ENCODE data around the gene PDE4B.
"Not testable (repeated sequence)": the region's sequence is repeated elsewhere in the genome, so short reads cannot be mapped to it uniquely, and the experiment has no call there.

Gene PDE4B

GRCh38 chr1:66055092-66055491 is 262.4 kb downstream of the PDE4B start:
- no peak for DNase-seq (ENCODE audit: low read depth)

- not testable (repeated sequence) for DNase-seq (ENCODE audit: low read depth)
Observed at GRCh38 chr1:66057448-66057847, 264.8 kb downstream of the PDE4B start.

GRCh38 chr1:66058558-66058957 is 265.9 kb downstream of the PDE4B start:
- DNase-seq (ENCODE audit: low read depth) = no peak

- DNase-seq (ENCODE audit: low read depth) = not testable (repeated sequence)
Observed at GRCh38 chr1:66067219-66067618, 274.5 kb downstream of the PDE4B start.

GRCh38 chr1:66069976-66070876 is 277.5 kb downstream of the PDE4B start:
- no peak for DNase-seq (ENCODE audit: low read depth)

- DNase-seq (ENCODE audit: low read depth) = no peak
Observed at GRCh38 chr1:66073388-66073787, 280.7 kb downstream of the PDE4B start.

GRCh38 chr1:66074147-66074546 is 281.5 kb downstream of the PDE4B start:
- DNase-seq (ENCODE audit: low read depth) = no peak

- DNase-seq (ENCODE audit: low read depth) = no peak
Observed at GRCh38 chr1:66078412-66078811, 285.7 kb downstream of the PDE4B start.

- DNase-seq (ENCODE audit: low read depth) = no peak
Observed at GRCh38 chr1:66083003-66083402, 290.3 kb downstream of the PDE4B start.

- DNase-seq (ENCODE audit: low read depth) = no peak
Observed at GRCh38 chr1:66084442-66084841, 291.7 kb downstream of the PDE4B start.

- DNase-seq (ENCODE audit: low read depth) = no peak
Observed at GRCh38 chr1:66085600-66085999, 292.9 kb downstream of the PDE4B start.

GRCh38 chr1:66088787-66089186 is 296.1 kb downstream of the PDE4B start:
- no peak for DNase-seq (ENCODE audit: low read depth)

GRCh38 chr1:66090859-66091457 is 298.3 kb downstream of the PDE4B start:
- peak; percentile 23 for DNase-seq (ENCODE audit: low read depth)

- DNase-seq (ENCODE audit: low read depth) = no peak
Observed at GRCh38 chr1:66095190-66095589, 302.5 kb downstream of the PDE4B start.

GRCh38 chr1:66100959-66101358 is 308.3 kb downstream of the PDE4B start:
- DNase-seq (ENCODE audit: low read depth) = not testable (repeated sequence)

- not testable (repeated sequence) for DNase-seq (ENCODE audit: low read depth)
Observed at GRCh38 chr1:66104076-66104475, 311.4 kb downstream of the PDE4B start.

GRCh38 chr1:66108624-66109023 is 315.9 kb downstream of the PDE4B start:
- no peak for DNase-seq (ENCODE audit: low read depth)

- no peak for DNase-seq (ENCODE audit: low read depth)
Observed at GRCh38 chr1:66112744-66113400, 320.2 kb downstream of the PDE4B start.

- DNase-seq (ENCODE audit: low read depth) = no peak
Observed at GRCh38 chr1:66119148-66119547, 326.5 kb downstream of the PDE4B start.

GRCh38 chr1:66124670-66125069 is 332.0 kb downstream of the PDE4B start:
- DNase-seq (ENCODE audit: low read depth) = no peak

- DNase-seq (ENCODE audit: low read depth) = not testable (repeated sequence)
Observed at GRCh38 chr1:66128641-66129040, 335.9 kb downstream of the PDE4B start.

GRCh38 chr1:66132324-66132723 is 339.6 kb downstream of the PDE4B start:
- peak; percentile 5 for DNase-seq (ENCODE audit: low read depth)

GRCh38 chr1:66134004-66134403 is 341.3 kb downstream of the PDE4B start:
- DNase-seq (ENCODE audit: low read depth) = no peak

All from stromal cell of bone marrow (primary cell).